OCI-M2 (cell line): ENCODE measurements around the gene CCDC192.
"Not testable (repeated sequence)": the region's sequence is repeated elsewhere in the genome, so short reads cannot be mapped to it uniquely, and the experiment has no call there.

Experiments
- DNase-seq: peaks from one replicate; lab custom pipeline; 2025; ENCODE audit not compliant: unreplicated experiment; lab: John Stamatoyannopoulos, UW

CCDC192 gene, protein sequence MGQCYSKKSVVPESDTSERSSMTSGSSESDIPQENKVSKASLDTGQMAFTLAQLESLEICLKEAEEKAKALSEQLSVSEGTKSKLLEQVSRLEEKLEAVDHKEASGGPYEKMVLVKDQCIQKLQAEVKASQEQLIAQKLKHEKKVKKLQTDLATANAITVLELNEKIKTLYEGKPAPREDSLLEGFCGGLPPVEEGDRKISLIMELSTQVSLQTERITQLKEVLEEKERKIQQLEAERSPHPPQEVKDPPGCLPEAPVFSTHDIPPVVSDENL

DNA sequence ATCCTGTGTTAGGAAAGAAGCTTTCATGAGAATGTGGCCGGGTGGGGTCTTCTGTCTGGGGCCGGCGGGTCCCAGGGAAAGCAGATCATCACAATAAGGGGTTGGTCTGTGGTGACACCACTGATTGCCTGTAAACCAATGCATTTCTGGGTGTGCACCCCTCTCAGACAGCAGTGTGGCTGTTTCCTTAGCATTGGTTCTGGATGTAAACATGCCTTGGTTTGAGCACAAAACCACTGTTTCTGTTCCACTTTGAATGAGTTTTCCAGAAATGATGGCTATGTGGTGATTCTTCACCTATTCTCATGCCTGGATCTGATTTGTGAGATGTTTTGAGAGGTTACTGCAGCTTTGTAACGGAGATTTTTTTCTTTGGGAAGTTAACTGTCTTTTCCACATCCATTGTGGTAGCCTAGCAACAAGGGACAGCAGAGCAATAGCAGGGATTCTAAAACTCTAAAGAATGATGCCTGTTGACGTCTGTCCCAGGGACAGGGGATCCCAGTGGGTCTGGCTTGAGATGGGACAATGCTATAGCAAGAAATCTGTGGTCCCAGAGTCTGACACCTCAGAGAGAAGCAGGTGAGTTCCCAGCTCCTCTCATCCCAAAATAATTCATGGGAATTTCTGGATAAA, at the start of gene CCDC192:
TSS of gene CCDC192 (plus strand) at position 466 of the 636 bp plus-strand sequence. CDS start at position 521, 55 bp downstream.
- DNase-seq, result no peak

DNA sequence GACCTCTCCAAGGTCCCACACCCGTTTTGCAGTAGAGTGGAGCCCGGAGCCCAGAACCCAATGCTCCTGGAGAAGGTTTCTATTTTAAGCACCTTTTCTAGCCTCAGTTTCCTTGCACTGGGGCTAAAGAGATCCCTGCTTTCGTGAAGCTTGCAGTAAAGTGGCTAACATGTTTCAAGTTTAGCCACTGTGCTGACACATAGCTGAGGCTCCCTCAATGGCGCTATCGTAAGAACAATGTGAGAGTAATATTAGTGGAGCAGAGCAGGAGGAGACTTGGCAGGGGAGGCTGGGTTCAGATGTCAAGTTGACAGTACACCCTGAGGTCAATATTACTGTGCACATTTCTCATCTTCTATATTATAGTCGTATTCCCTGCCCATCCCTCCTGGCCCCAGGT, 46.4 kb upstream of the CCDC192 start:
- no peak for DNase-seq

DNA sequence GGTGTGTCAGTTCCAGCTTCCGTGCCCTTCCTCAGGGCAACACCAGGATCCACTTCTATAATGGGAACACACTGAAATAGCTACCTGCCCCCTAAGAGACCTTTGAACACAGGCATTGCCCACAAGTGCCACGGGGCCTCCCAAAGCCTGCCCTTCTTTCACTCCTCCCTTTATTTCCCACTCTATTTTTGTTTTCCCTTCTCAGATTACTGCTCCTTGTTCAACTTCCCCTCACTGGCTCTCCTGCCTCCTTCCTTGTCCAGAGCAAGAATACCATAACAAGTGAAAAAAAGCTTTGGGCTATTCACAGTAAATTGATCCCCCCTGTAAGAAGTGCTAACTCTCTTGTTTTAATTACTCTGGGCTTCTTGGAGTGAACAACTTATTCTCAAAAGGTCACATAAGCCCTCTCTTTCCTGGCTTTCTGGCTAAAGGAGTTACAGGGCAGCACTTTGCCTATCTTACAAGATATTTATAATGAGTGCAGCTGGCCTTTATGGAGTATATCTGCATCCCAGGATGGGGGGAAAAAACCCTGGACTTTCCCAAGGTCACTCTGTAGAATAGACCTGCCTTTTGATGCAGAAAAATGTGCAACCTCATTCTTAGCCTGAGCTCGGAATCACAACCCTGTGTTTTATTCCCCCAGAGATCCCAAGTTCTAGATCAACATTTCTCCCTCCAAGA, 43.0 kb upstream of the CCDC192 start:
- DNase-seq, result no peak

DNA sequence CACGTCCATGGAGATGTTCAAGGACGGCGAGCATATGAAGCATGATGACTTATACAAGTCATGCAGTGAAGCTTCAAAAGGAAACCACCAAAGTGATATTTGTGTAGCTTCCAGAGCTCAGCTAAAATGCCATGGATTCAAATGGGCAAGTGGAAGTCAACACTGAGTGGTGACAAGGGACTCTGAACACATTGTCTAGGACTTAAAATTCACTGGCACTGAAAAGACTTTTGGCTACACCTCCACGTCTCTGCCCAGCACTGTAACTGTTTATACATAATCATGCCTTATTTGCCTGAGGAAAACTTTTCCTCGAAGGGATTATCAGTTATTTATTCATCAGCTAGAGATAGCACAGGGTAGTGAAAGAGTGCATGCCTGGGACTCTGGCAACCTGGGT, 39.1 kb upstream of the CCDC192 start:
- no peak for DNase-seq

DNA sequence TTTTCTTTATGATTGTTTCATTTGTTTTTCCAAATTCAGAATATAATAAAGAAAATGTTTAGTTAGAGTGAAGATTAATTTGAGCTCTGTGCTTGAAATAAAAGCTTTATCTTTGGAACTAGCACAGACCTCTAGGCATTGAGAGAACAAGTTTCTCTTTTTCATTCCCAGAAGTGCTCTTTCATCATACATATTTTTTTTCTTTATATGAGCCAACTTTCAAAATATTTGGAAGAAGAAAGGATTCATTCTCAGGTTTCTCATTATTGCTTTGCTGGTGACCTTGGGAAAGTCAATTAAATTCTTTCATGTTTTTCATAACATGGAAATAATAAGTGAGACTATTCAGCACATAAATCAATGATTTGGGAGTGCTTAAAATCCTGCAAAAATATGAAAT, 37.5 kb upstream of the CCDC192 start:
- DNase-seq, result no peak

DNA sequence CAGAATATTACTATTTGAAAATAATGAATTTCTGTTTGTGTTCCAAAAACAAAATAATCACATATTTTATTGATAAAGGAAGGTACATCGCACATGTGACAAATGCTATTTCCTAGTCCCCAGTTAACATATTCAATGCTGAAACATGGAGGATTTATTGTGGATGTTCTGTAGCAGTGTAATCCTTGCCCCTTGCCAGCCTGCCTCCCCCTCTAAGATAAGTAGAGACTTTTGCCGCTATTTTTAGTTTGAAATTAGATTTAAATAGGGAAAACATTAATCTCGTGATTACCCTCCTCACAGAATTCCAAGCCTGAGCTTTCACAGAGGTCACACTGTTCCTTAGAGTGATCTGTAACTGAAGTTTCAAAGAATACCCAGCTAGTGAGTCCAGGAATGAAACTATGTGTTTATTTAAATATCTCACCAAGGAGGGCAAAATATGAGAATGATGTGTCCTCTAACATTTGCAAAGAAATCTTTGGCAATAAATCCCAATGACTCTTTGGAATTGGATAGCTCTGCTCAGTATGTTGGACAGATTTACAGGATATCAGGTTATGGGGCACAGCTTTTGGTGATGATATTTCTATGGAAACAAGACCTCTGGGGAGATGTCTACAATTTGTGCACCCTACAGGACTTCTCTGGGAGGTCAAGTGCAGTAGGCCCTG, 37.0 kb upstream of the CCDC192 start:
- DNase-seq, result no peak

DNA sequence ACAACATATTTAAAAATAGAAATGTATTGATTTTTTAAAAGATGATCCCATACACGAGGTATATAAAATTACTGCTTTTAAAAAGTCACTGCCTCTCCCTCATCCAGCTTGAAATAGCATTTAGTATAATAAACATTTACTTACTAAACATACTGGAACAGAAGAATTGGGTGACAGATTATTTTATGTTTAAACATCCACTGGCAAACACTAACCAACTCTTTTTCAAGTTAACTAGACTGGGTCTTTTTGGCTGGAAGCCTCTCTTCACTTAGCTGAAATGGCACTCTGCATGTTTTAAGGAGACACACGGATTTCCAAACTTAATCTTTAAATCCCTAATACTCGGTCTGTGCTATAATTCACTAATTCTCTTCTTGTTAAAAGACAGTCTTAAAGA, 35.3 kb upstream of the CCDC192 start:
- DNase-seq, result no peak

DNA sequence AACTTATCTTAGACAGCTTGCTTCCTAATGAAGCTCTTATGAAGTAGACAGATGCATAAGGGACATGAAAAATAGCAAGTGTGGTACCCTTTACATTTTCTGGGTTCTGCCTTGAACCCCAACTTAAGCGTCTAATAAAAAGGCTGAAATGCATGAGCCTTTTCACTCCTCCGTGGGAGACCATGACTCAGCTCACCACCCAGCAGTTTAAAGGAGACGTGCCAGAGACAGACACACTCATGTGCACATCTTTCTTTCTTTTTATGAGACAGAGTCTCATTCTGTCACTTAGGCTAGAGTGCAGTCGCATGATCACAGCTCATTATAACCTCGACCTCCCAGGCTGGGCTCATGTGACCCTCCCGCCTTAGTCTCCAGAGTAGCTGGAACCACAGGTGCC, 32.0 kb upstream of the CCDC192 start:
- DNase-seq, result no peak

DNA sequence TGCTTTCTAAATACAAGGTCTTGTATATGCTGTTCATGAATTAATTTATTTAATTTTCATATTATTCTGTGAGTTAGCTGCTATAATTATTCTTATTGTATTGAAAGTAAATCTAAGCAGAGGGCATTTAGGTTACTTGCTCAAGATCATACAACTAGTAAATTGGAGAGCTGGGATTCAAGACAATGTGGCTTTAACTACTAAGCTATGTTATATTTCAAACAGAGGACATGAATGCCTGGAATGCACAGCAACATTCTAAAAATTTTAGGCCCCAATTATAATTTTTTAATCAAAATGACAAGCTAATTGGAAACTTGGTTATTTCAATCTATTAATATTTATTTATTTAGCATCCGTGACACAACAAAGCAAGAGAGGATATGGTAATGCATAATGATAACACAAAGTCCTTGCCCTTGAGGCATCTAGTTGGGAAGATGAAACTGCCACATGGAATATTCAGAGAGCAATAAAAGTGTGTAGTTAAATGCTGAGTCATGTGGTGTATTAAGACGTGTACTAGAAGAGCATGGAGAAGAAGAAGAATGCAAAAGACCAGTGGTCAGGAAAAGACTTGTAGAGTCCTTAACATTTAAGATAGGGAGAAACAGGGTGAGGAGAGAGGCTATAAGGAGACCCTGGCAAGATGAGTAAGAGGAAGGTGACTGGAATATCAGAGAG, 29.9 kb upstream of the CCDC192 start:
- no peak for DNase-seq

DNA sequence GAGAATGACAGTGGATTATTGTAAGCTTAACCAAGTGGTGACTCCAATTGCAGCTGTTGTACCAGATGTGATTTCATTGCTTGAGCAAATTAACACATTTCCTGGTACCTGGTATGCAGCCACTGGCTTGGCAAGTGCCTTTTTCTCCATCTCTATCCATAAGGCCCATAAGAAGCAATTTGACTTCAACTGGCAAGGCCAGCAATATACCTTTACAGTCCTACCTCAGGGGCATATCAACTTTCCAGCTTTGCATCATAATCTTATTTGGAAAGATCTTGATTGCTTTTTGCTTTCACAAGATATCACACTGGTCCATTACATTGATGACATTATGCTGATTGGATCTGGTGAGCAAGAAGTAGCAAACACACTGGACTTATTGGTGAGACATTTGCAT, 26.2 kb upstream of the CCDC192 start:
- not testable (repeated sequence) for DNase-seq

DNA sequence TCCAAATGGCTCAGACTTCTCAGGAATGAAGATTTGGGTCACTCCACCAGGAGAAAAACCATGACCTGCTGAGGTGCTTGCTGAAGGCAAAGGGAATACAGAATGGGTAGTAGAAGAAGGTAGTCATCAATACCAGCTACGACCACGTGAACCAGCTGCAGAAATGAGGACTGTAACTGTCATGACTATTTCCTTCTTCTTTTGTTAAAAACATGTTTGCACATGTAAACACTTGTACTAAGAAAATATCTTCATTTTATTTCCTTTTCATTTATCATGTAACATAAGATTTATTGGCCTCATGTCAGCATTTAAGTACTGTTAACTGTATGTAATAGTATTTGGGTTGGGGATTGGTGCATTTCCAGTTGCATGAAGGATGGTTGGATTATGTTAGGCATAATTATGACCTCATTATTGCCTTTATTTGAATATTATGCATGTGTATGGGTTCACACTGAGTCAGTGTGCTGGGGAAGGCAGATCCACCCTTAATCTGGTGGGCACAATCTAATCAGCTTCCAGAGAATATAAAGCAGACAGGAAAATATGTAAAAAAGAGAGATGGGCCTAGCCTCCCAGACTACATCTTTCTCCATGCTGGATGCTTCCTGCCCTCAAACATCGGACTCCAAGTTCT, 23.4 kb upstream of the CCDC192 start:
- DNase-seq, result not testable (repeated sequence)

DNA sequence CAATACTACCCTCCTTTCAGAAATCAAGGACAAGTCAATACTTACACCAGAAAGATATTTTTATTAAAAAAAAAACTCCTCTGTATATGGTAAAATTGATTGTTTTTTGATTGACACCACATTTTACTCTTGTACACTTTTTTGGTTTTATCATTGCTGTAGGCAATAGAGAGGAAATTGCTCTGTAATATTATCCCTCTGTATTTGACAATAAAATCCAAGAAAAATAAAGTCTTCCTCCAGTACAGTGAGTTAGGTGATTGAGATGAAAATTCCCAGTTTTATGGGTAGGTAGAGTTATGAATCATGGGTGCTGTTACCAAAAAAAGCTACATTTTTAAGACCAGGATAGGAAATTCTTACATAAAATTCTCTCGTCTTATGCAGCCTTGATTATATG, 22.6 kb upstream of the CCDC192 start:
- DNase-seq, result no peak

DNA sequence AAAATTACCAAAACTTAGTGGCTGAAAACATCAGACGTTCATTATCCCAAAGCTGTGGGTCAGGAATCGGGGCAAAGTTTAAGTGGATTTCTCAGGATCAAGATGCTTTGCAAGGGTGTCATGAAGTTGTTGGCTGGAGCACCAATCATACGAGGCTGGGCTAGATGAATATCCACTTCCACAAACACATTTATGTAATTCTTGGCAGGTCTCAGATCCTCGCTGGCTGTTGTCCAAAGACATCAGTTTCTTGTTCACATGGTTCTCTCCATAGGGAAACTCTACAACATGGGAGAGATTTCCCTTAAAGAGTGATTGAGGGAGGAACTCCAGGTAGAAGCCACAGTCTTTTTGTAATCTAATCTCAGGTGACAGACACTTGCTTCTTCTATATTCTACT, 20.2 kb upstream of the CCDC192 start:
- no peak for DNase-seq

DNA sequence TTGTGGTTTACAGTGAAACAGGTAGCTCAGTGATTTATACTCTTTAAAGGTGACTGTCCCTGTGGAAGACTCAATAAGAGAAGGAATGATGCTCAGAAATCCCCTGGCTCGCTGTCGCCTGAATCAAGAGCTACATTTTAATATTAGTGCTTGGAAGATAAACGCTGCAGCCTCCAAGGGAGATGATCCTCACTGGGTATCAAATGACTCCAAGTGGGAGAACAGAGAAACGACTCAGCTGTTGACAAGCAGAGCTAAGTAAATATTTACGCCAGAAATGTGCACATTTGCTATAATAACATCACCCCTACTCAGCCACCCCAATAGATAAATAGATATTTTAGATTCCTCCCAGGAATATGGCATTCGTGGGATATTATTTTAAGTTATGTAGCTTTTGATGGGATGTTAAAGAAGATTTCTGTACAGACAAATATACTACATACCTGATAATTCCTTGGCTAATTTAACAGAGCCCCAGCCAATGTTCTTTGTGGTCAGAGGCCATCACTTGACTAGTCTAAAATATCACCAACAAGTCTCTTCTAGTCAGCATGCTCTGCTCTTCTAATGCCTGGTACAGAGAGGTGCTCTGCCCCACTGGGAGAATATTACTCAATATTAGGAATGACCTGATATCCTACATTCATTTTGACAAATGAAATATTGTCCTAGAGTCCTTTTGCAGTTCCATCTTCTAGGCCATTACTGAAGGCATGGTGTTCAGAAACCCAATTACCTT, 18.3 kb upstream of the CCDC192 start:
- no peak for DNase-seq

DNA sequence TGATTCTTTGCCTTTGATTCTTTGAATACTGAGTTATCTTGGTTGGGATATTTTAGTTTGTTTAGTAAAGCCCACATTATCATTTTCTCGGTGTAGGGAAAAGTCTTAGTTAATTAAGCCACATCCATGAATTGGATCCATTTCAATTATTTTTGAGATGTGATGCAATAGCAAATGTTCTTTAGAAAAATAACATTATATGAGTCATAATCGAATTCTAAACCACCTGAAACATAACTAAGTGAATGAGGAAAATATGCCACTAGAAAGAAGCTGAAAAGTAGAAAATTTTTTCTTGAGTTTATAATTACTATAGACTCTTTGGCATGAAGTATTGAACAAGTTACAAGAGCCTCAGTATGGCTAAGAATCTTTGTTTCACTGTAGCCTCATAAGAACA, 17.5 kb upstream of the CCDC192 start:
- no peak for DNase-seq

DNA sequence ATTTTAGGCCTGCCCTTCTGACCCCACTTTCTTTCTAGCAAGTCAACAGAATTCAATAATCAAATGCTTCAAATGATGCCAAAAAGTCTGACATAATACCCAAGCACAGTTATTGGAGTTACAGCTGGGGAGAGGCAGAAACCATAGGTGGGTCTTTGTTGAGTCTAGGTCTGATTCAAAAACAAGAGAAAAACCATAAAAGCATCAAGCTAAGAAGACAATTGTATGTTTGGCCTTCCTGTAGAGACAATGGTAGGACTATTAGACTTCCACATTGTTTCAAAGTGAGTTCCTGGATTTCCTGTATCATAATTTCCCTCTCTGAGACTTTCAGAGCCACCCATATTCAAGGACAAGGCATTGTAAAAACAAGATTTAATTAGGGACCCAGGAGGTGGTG, 16.8 kb upstream of the CCDC192 start:
- no peak for DNase-seq

DNA sequence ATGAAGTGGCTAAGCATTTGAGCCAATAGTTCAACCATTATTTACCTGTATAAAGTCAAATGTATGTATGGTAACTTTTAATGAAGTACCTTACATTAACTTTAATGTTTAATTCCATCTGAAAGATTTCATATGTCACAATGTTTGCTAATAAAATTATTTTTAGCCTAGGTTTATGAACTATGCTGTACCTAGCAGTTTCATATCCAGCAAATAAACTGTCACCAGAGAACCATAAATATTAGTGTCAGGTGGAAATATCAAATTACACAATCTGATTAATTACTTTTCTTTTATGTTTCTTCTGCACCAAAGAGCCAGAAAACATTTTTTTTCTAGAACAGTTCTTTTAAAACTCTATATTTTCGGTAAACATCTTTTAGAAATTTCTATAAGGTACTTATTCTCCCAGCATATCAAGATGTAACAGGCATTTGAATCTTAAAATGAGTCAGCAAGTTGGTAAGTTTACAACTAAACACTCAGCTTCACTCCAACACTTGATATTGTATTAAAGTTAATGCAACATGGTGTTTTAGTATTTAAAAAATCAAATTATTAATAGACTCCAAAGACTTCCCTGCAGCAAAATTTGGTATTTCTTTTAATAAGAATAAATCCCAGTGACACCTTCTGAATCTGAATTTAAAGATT, 8.5 kb upstream of the CCDC192 start:
- DNase-seq, result no peak

DNA sequence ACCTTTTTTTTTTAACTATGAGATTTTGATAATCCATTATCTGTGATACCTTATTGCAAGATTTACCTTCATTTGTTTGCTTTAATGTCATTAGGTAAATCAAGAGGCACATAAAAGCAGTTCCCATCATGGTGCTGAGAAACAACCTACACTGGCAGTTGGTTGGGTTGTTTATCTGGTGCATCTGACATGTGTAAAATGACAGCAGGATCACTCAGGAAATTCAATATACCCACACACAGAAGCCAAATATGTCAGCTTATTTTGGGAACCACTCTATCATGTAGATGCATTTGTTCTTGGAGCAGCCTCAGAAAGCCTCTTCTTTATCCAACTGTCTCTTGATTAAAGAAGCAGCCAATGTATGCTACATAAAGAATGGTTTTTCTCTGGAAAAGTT, 7.8 kb upstream of the CCDC192 start:
- DNase-seq, result no peak

DNA sequence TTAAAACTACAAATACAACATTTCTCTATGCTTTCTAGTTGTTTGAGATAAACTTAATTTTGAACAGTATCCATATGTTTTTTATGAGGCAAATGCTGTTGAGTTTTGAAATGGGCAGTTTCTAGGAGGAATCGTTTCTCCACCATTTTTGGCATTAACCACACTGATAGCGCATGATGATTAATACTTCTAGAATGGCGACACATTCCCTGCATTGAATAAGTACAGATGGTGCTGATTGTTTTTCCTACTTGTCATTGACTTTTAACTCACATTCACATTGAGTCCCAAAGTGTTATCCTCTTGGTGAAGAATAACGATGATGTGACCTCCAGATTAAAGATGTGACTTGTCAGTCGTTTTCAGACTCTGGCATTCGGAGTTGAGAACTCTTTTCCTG, 6.5 kb upstream of the CCDC192 start:
- no peak for DNase-seq
